Measurements from ENCODE around the gene WDFY4.

DNA sequence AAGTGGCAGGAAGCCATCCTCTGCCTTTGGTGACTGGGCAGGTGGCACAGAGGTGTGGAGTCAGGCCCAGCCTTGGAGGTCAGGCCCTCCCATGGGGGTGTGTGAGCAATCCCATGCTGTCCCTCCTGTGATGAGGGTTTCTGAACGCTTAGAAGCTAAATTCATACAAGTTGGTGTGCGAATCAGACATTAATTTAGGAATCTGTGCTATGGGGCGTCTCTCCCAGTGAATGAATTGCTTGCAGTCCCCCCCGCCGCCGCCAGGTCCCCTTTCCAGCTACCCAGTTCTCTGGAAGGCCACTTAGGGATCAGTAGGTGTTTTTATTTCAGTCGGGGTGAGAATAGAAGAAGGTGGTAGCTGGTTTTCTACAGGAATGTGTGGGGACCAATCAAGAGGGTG is 217.4 kb downstream of the WDFY4 start:
- TF ChIP-seq, protein P1, sequence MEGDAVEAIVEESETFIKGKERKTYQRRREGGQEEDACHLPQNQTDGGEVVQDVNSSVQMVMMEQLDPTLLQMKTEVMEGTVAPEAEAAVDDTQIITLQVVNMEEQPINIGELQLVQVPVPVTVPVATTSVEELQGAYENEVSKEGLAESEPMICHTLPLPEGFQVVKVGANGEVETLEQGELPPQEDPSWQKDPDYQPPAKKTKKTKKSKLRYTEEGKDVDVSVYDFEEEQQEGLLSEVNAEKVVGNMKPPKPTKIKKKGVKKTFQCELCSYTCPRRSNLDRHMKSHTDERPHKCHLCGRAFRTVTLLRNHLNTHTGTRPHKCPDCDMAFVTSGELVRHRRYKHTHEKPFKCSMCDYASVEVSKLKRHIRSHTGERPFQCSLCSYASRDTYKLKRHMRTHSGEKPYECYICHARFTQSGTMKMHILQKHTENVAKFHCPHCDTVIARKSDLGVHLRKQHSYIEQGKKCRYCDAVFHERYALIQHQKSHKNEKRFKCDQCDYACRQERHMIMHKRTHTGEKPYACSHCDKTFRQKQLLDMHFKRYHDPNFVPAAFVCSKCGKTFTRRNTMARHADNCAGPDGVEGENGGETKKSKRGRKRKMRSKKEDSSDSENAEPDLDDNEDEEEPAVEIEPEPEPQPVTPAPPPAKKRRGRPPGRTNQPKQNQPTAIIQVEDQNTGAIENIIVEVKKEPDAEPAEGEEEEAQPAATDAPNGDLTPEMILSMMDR (IDR thresholded peaks at IDR 0.05) = no peak
- no peak for TF ChIP-seq POLR2A (IDR thresholded peaks at IDR 0.05)

All from breast epithelium (tissue), 3 donors.